SK-N-MC (cell line): ENCODE results near the gene OR5H6.

Source experiments
- EZH2 ChIP-seq: fragments of 200-600 bp; sonication (generic); IDR thresholded peaks from one replicate; pipeline ENCODE4 v1.6.1; 2017; ENCODE audit warnings: antibody characterized with exemption
- FOXP2 ChIP-seq: optimal IDR thresholded peaks from 2 replicates; pipeline ENCODE3; 2011; ENCODE audit warnings: mild to moderate bottlenecking, moderate library complexity; ENCODE audit not compliant: insufficient read depth; ENCODE audit errors: extremely low read length, control extremely low read depth

- TF ChIP-seq FOXP2 (no peak), EZH2 (no peak)
These were observed 2.0 kb upstream of the OR5H6 start for GRCh38 chr3:98262046-98262445.
